Type B pancreatic cell (in vitro differentiated cells): ENCODE results near the gene MEF2A. TPM values are rescaled to one million over a fixed set of nuclear protein-coding genes. Genes with fewer than 3 reads are reported as not detected.
A peak's percentile ranks its signal among the peaks of the same experiment; 100 is the strongest.

Experiments used
- DNase-seq: peaks from one replicate; pipeline ENCODE4 v3.0.0; 2021; ENCODE audit warnings: mixed read lengths; ENCODE audit not compliant: unreplicated experiment; ENCODE audit errors: extremely low spot score
- H3K27ac Mint-ChIP-seq: 2 replicates; pipeline ENCODE4 v1.8.0; 2021; ENCODE audit warnings: mild to moderate bottlenecking, mixed read lengths
- H3K27me3 Mint-ChIP-seq: 2 replicates; pipeline ENCODE4 v1.8.0; 2021; ENCODE audit warnings: mixed read lengths
- H3K36me3 Mint-ChIP-seq: 2 replicates; pipeline ENCODE4 v1.8.0; 2021; ENCODE audit warnings: mixed read lengths
- H3K4me1 Mint-ChIP-seq: one replicate; pipeline ENCODE4 v1.8.0; 2021; ENCODE audit warnings: mixed read lengths; ENCODE audit not compliant: unreplicated experiment
- H3K4me3 Mint-ChIP-seq: 2 replicates; pipeline ENCODE4 v1.8.0; 2021; ENCODE audit warnings: mild to moderate bottlenecking, mixed read lengths
- H3K9me3 Mint-ChIP-seq: 2 replicates; pipeline ENCODE4 v1.8.0; 2021; ENCODE audit warnings: mixed read lengths
- CTCF ChIP-seq: fragments of 200-600 bp; sonication (generic); conservative IDR thresholded peaks from 2 replicates; pipeline ENCODE4 v1.5.0; 2021; ENCODE audit warnings: antibody characterized with exemption, mild to moderate bottlenecking
- total RNA-seq: library from RNA; stranded (reverse); gene quantifications from 2 replicates; pipeline ENCODE4 v1.2.1, GENCODE V29; 2021; ENCODE audit warnings: low replicate concordance

MEF2A gene
- total RNA-seq, 1 donor from 2014 or later = 26.0 TPM

GRCh38 chr15:99753066-99753465, 187.3 kb downstream of the MEF2A start:
- H3K4me3 Mint-ChIP-seq = no peak overlapping the region
- no peaks in the 10 kb centered on the region for H3K4me1 Mint-ChIP-seq
- no peaks in the 10 kb centered on the region for H3K36me3 Mint-ChIP-seq
- no peak for TF ChIP-seq CTCF
- H3K9me3 Mint-ChIP-seq = no peaks in the 10 kb centered on the region
- DNase-seq = no peak
- no peak overlapping the region for H3K27ac Mint-ChIP-seq
- peaks cover 3% of the 10 kb centered on the region for H3K27me3 Mint-ChIP-seq

DNA sequence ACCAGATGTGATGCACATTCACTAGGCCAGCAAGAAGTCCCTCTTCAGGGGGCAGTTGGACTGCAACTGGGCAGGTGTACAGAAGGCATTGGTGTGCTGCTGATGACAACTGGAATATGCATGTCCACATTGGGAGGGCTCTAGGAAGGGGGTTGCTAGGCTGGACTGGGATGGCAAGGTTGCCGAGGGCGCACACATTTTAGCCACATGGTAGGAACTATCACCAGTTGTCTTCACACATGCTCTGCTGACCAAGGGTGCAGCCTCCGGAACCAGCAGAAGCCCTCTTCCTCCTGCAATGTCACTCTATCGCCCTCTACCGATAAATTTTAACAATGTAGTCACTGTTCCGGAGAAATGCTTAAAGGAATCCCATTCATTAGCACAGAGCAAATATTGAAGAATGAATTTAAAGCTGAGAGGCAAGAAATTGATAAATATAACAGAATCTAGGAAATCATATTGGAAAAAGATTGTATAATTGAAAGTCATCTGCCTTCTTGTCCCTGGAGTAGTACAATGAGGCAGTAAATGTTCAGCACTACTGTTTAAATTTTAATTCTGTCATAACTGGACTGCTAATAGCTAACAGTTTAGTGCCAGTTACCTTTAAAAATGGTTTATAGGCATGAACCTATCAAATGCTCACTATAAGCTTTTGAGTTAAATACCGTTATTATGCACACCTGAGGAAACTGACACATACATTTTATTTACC, 190.1 kb downstream of the MEF2A start:
- Mint-ChIP-seq H3K27me3 (peaks cover 3% of the 10 kb centered on the region), H3K4me3 (no peak overlapping the region), H3K27ac (no peak overlapping the region), H3K4me1 (no peaks in the 10 kb centered on the region), H3K36me3 (no peaks in the 10 kb centered on the region), H3K9me3 (no peaks in the 10 kb centered on the region)
- DNase-seq = no peak
- peak; percentile 85 for TF ChIP-seq CTCF

DNA sequence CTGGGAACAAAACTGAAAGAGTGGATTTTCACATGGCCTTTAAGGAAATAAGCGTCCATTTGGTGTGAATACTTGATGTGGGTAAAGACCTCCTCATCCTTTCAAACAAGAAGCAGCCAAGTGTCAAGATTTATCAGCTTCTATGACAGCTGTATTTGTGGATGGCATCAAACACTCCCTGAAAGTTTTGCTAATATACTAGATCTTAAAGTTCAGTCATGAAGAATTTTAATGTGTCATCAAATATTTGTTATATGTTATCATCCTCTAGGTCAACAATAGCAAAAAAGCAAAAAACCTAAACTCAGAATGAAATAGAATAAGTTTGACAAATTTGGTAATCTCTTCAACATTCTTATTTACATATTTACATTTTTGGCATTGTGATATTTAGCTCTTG, 196.5 kb downstream of the MEF2A start:
- Mint-ChIP-seq H3K27me3 (no peaks in the 10 kb centered on the region), H3K36me3 (no peaks in the 10 kb centered on the region)
- TF ChIP-seq CTCF = no peak

DNA sequence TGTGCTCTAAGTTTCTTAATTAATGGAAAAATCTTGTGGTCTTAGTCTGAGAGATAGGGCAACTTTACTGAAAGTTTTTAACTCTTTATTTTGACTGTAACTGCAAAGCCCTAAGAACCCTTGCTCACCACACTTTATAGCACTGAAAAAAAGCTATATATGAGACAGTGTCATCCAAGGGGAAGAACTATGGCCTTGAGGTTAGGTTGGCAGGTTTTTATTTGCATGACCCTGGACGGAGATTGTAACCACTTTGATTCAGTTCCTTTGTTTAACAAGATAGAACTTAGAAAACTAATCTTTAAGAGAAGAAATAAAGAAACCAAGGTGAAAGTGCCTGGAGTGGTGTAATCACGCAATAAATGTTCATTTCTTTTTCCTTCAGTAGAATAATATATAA, 198.0 kb downstream of the MEF2A start:
- Mint-ChIP-seq H3K27me3 (no peaks in the 10 kb centered on the region), H3K4me3 (no peak overlapping the region), H3K36me3 (no peaks in the 10 kb centered on the region), H3K9me3 (no peaks in the 10 kb centered on the region), H3K4me1 (no peaks in the 10 kb centered on the region), H3K27ac (no peak overlapping the region)
- TF ChIP-seq CTCF = no peak
- DNase-seq = no peak

More for the DNA sequence above, 196.5 kb downstream of the MEF2A start:
- DNase-seq = no peak
- Mint-ChIP-seq H3K9me3 (no peaks in the 10 kb centered on the region), H3K4me3 (no peak overlapping the region), H3K27ac (no peak overlapping the region), H3K4me1 (no peaks in the 10 kb centered on the region)

DNA sequence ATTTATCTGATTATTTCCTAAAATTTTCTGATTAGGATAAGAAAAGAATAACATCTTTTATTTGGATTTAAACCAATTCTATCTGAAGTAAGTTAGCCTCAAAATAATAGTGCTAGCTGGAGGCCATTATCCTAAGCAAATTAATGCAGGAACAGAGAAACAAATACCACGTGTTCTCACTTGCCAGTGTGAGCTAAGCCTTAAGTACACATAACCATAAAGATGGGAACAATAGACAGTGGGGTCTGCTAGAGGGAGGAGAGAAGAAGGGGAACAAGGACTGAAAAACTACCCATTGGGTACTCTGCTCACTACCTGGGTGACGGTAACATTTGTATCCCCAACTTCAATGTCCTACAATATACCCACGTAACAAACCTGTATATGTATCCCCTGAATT, 198.7 kb downstream of the MEF2A start:
- Mint-ChIP-seq H3K9me3 (no peaks in the 10 kb centered on the region), H3K36me3 (no peaks in the 10 kb centered on the region), H3K27me3 (no peaks in the 10 kb centered on the region), H3K4me3 (no peak overlapping the region), H3K4me1 (no peaks in the 10 kb centered on the region), H3K27ac (no peak overlapping the region)
- TF ChIP-seq CTCF = no peak
- no peak for DNase-seq

Other genes starting within 250 kb of the MEF2A start
- gene LYSMD4, start 167.5 kb downstream of the MEF2A start, total RNA-seq = 11.8 and 16.9 TPM in 2 replicates